Measurements from ENCODE around the gene SPTBN2. TPM values are rescaled to one million over a fixed set of nuclear protein-coding genes. Genes with fewer than 3 reads are reported as not detected.

SPTBN2 gene
- total RNA-seq = 117 TPM

DNA sequence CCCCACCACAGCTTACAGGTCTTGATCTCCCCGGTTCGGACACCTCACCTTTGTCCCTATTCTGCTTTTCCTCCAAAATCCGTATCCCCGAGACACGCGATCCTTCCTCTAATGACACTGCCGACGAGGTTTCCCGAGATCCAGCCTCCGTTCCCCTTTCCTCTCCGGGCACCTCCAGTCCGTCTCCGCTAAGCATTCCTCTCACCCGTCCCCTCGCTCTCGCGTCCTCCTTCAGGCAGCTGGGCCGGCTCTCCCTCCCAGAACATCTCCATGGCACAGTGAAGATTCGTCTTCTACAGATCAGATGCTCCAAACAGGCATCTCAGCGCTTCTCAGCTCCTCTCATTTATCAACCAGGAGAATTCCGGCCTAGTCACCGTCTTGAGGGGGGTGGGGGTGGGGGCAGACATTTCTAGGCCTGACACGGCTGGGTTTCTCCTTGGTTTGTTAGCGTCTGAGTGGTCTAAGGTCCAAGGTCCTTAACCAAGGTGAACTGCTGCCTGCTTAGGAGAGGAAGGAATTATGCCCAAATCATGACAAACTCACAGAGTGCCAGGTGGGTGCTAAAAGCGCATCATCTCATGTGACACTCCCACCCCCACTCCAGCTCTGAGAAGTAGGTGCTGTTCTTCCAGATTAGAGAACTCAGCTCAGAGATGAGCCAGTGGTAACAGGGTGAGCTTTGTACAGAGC lies at the start of gene SPTBN2:
Gene SPTBN2 (minus strand): TSS at position 524 of the 693 bp plus-strand sequence. CDS start 7,976 bp downstream, outside the sequence.
- no peak for DNase-seq (ENCODE audit: extremely low spot score in 2 of 2)
- no peak for TF ChIP-seq POLR2AphosphoS5 (IDR thresholded peaks at IDR 0.05; ENCODE audit: insufficient read depth in 1 of 2, low read depth in 1 of 2)
- TF ChIP-seq, protein P1, sequence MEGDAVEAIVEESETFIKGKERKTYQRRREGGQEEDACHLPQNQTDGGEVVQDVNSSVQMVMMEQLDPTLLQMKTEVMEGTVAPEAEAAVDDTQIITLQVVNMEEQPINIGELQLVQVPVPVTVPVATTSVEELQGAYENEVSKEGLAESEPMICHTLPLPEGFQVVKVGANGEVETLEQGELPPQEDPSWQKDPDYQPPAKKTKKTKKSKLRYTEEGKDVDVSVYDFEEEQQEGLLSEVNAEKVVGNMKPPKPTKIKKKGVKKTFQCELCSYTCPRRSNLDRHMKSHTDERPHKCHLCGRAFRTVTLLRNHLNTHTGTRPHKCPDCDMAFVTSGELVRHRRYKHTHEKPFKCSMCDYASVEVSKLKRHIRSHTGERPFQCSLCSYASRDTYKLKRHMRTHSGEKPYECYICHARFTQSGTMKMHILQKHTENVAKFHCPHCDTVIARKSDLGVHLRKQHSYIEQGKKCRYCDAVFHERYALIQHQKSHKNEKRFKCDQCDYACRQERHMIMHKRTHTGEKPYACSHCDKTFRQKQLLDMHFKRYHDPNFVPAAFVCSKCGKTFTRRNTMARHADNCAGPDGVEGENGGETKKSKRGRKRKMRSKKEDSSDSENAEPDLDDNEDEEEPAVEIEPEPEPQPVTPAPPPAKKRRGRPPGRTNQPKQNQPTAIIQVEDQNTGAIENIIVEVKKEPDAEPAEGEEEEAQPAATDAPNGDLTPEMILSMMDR (IDR thresholded peaks at IDR 0.05) = no peak
- peaks cover 9% of the 10 kb centered on the region for H3K4me1 ChIP-seq
- H3K27ac ChIP-seq = no peak within 1 kb of the TSS
- no peaks in the 10 kb centered on the region for H3K36me3 ChIP-seq
- H3K9me3 ChIP-seq = no peaks in the 10 kb centered on the region
- intact Hi-C loops (cut with DNase I) = no loop called here
- peak within 1 kb of the TSS; percentile 51 to 53 for H3K4me3 ChIP-seq
- H3K27me3 ChIP-seq = no peaks in the 10 kb centered on the region

DNA sequence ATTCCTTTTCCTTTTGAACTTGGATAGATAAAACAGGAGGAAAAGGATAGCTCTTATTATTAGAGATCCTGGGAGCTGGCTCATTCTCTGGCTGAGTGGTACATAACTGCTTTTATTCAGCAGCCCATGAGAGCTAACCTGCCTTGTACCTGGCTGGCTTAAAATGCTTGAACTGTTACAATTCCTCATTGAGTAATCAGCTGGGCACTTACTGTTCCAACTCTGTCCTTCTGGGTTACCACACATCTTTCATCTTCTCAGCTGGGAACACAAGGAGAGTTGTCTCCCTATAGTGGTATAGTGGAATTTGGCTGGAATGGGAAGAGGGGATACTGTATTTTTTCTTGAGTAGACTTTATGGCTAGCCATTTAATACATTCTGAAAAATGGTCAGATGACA lies 39.8 kb upstream of the SPTBN2 start:
- no peak overlapping the region for H3K27ac ChIP-seq
- H3K4me3 ChIP-seq = no peak overlapping the region
- no peaks in the 10 kb centered on the region for H3K4me1 ChIP-seq
- intact Hi-C loops (cut with DNase I) = no loop called here
- H3K27me3 ChIP-seq = no peaks in the 10 kb centered on the region
- no peaks in the 10 kb centered on the region for H3K9me3 ChIP-seq
- no peak for DNase-seq (ENCODE audit: extremely low spot score in 2 of 2)
- TF ChIP-seq, protein P1 (IDR thresholded peaks at IDR 0.05) = no peak
- TF ChIP-seq POLR2AphosphoS5 (IDR thresholded peaks at IDR 0.05; ENCODE audit: insufficient read depth in 1 of 2, low read depth in 1 of 2) (peak in 1 of 2 donors; percentile 28), POLR2A (IDR thresholded peaks at IDR 0.05) (no peak)
- H3K36me3 ChIP-seq = no peaks in the 10 kb centered on the region

DNA sequence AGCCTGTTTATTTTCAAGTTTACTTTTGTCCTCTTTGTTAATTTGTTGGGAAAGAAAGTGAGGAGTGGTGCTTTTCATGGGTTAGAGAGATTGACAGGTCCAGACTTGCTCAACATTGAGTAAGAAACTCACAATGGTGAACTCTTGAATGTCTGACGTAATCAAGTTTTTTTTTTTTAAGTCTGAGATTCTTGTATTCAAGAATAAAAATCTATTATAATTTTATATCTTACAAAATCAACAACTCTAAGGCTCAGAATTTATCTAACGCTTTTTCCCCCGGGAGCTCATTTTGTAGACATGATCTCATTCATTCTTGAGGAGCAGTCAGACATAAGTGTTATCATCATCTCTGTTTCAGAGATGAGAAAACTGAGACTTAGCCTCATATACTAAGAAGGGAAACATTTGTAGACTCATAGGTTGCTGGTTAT lies 39.1 kb upstream of the SPTBN2 start:
- Histone ChIP-seq H3K9me3 (no peaks in the 10 kb centered on the region), H3K27ac (peak overlapping the region; percentile 6), H3K27me3 (no peaks in the 10 kb centered on the region), H3K4me1 (no peaks in the 10 kb centered on the region), H3K36me3 (no peaks in the 10 kb centered on the region), H3K4me3 (no peak overlapping the region)
- intact Hi-C loops (cut with DNase I) = no loop called here
- no peak for DNase-seq (ENCODE audit: extremely low spot score in 2 of 2)
- TF ChIP-seq, protein P1 (IDR thresholded peaks at IDR 0.05) = no peak
- TF ChIP-seq POLR2A (IDR thresholded peaks at IDR 0.05) (no peak), POLR2AphosphoS5 (IDR thresholded peaks at IDR 0.05; ENCODE audit: insufficient read depth in 1 of 2, low read depth in 1 of 2) (no peak)

DNA sequence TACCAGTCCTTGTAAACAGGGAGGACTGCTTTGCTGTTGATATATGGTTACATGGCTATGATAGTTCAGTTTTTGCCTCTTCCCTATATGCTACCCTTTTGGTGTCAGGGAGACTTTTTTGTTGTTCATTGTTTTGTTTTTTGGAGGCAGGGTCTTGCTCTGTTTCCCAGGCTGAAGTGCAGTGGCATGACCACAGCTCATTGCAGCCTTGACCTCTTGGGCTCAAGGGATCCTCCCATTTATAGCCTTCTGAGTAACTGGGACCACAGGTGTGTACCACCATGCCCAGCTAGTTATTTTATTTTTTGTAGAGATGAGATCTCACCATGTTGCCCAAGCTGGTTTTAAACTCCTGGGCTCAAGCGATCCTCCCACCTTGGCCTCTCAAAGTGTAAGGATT lies 38.6 kb upstream of the SPTBN2 start:
- no peaks in the 10 kb centered on the region for H3K4me1 ChIP-seq
- H3K9me3 ChIP-seq = no peaks in the 10 kb centered on the region
- H3K4me3 ChIP-seq = no peak overlapping the region
- H3K27me3 ChIP-seq = no peaks in the 10 kb centered on the region
- no peak for DNase-seq (ENCODE audit: extremely low spot score in 2 of 2)
- TF ChIP-seq POLR2A (IDR thresholded peaks at IDR 0.05) = no peak
- no peak for TF ChIP-seq POLR2AphosphoS5 (IDR thresholded peaks at IDR 0.05; ENCODE audit: insufficient read depth in 1 of 2, low read depth in 1 of 2)
- TF ChIP-seq, protein P1 (IDR thresholded peaks at IDR 0.05) = no peak
- intact Hi-C loops (cut with DNase I) = no loop called here
- H3K36me3 ChIP-seq = no peaks in the 10 kb centered on the region
- peak overlapping the region; percentile 6 for H3K27ac ChIP-seq

DNA sequence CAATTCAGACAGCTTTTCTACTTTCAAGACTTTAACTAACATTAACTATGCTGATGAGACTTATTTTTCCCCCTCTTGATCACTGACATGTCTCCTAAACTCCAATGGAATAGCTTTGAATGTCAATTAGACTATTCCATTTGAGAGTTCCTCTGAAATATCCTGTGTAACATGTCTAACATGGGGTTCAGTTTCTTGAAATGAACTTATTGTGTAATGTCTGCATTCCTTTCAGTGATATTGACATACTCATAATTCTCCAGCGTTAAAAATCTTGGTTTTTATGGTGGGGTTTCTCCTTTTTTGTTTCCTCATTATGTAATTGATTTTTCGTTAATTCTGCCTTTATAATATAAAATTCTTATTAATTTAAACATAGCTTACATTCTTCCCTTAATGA lies 37.7 kb upstream of the SPTBN2 start:
- Histone ChIP-seq H3K9me3 (no peaks in the 10 kb centered on the region), H3K36me3 (no peaks in the 10 kb centered on the region), H3K4me3 (no peak overlapping the region), H3K27ac (no peak overlapping the region), H3K27me3 (no peaks in the 10 kb centered on the region), H3K4me1 (no peaks in the 10 kb centered on the region)
- no peak for TF ChIP-seq POLR2A (IDR thresholded peaks at IDR 0.05)
- TF ChIP-seq, protein P1 (IDR thresholded peaks at IDR 0.05) = no peak
- no peak for TF ChIP-seq POLR2AphosphoS5 (IDR thresholded peaks at IDR 0.05; ENCODE audit: insufficient read depth in 1 of 2, low read depth in 1 of 2)
- intact Hi-C loops (cut with DNase I) = no loop called here
- no peak for DNase-seq (ENCODE audit: extremely low spot score in 2 of 2)

All from vagina (tissue), 2 donors.